KMS-11 (cell line): ENCODE results near the gene GALNTL6.

Source experiments
- H2AFZ ChIP-seq: fragments of 200-600 bp; sonication (generic); 2 replicates; pipeline ENCODE4 v1.6.1; 2016; ENCODE audit warnings: antibody characterized with exemption, mixed run types, low read depth
- H3K27ac ChIP-seq: fragments of 200-600 bp; sonication (generic); 2 replicates; pipeline ENCODE4 v1.6.1; 2016; ENCODE audit warnings: mild to moderate bottlenecking, mixed run types
- H3K27me3 ChIP-seq: fragments of 200-600 bp; sonication (generic); 2 replicates; pipeline ENCODE4 v1.6.1; 2017; ENCODE audit warnings: mild to moderate bottlenecking, low read depth, mixed run types, moderate library complexity; ENCODE audit not compliant: insufficient read depth
- H3K36me3 ChIP-seq: fragments of 200-600 bp; sonication (generic); 2 replicates; pipeline ENCODE4 v1.6.1; 2017; ENCODE audit warnings: mild to moderate bottlenecking, mixed run types; ENCODE audit not compliant: insufficient read depth
- H3K4me1 ChIP-seq: fragments of 200-600 bp; sonication (generic); 2 replicates; pipeline ENCODE4 v1.6.1; 2016; ENCODE audit warnings: mild to moderate bottlenecking, low read depth, mixed run types; ENCODE audit not compliant: poor library complexity, severe bottlenecking
- H3K4me2 ChIP-seq: fragments of 200-600 bp; sonication (generic); 2 replicates; pipeline ENCODE4 v1.7.0; 2016; ENCODE audit warnings: mild to moderate bottlenecking, mixed run types
- H3K4me3 ChIP-seq: fragments of 200-600 bp; sonication (generic); IDR thresholded peaks from 2 replicates; pipeline ENCODE4 v1.6.1; 2017; ENCODE audit warnings: low read depth, low read length, mixed read lengths; ENCODE audit not compliant: insufficient read depth
- H3K79me2 ChIP-seq: fragments of 200-600 bp; sonication (generic); 2 replicates; pipeline ENCODE4 v1.6.1; 2016; ENCODE audit warnings: low read depth, mixed run types; ENCODE audit not compliant: insufficient read depth
- H3K9ac ChIP-seq: fragments of 200-600 bp; sonication (generic); 2 replicates; pipeline ENCODE4 v1.6.1; 2016; ENCODE audit warnings: mild to moderate bottlenecking, mixed run types
- H4K20me1 ChIP-seq: fragments of 200-600 bp; sonication (generic); 2 replicates; pipeline ENCODE4 v1.6.1; 2016; ENCODE audit warnings: mild to moderate bottlenecking, mixed run types; ENCODE audit not compliant: insufficient read depth
- CTCF ChIP-seq: fragments of 200-600 bp; sonication (generic); conservative IDR thresholded peaks from 2 replicates; pipeline ENCODE4 v1.6.1; 2017; ENCODE audit warnings: low read depth, mild to moderate bottlenecking, antibody characterized with exemption, low read length, moderate library complexity, mixed read lengths

Gene GALNTL6

GRCh38 chr4:171940656-171941055 lies 127.5 kb downstream of the GALNTL6 start:
- Histone ChIP-seq H3K27ac (no peak overlapping the region), H3K27me3 (no peaks in the 10 kb centered on the region), H4K20me1 (no peaks in the 10 kb centered on the region), H2AFZ (no peak overlapping the region), H3K9ac (no peak overlapping the region), H3K79me2 (no peaks in the 10 kb centered on the region), H3K4me2 (no peak overlapping the region), H3K4me3 (no peak overlapping the region), H3K4me1 (no peaks in the 10 kb centered on the region), H3K36me3 (no peaks in the 10 kb centered on the region)
- no peak for TF ChIP-seq CTCF

- Histone ChIP-seq H3K79me2 (no peaks in the 10 kb centered on the region), H3K4me3 (no peak overlapping the region), H3K9ac (no peak overlapping the region), H3K4me1 (no peaks in the 10 kb centered on the region), H3K27me3 (no peaks in the 10 kb centered on the region), H3K36me3 (no peaks in the 10 kb centered on the region; the same call in 1 of the 2 replicates), H3K27ac (no peak overlapping the region), H4K20me1 (no peaks in the 10 kb centered on the region), H2AFZ (no peak overlapping the region), H3K4me2 (no peak overlapping the region)
- no peak for TF ChIP-seq CTCF
Measured at GRCh38 chr4:171947400-171947799, 134.2 kb downstream of the GALNTL6 start.

GRCh38 chr4:171948038-171948437 lies 134.8 kb downstream of the GALNTL6 start:
- H3K4me1 ChIP-seq = no peaks in the 10 kb centered on the region
- no peaks in the 10 kb centered on the region for H3K27me3 ChIP-seq
- no peak overlapping the region for H3K27ac ChIP-seq
- H4K20me1 ChIP-seq = no peaks in the 10 kb centered on the region
- H3K9ac ChIP-seq = no peak overlapping the region; the same call in 1 of the 2 replicates
- no peak for TF ChIP-seq CTCF
- no peak overlapping the region for H2AFZ ChIP-seq
- no peaks in the 10 kb centered on the region; the same call in 1 of the 2 replicates for H3K36me3 ChIP-seq
- no peak overlapping the region for H3K4me3 ChIP-seq
- H3K79me2 ChIP-seq = no peaks in the 10 kb centered on the region
- H3K4me2 ChIP-seq = no peak overlapping the region

GRCh38 chr4:171954650-171955049 lies 141.4 kb downstream of the GALNTL6 start:
- no peak overlapping the region for H2AFZ ChIP-seq
- H4K20me1 ChIP-seq = no peaks in the 10 kb centered on the region
- TF ChIP-seq CTCF = no peak
- no peak overlapping the region for H3K9ac ChIP-seq
- no peaks in the 10 kb centered on the region for H3K27me3 ChIP-seq
- H3K4me2 ChIP-seq = no peak overlapping the region
- H3K4me3 ChIP-seq = no peak overlapping the region
- H3K27ac ChIP-seq = no peak overlapping the region
- no peaks in the 10 kb centered on the region for H3K79me2 ChIP-seq
- no peaks in the 10 kb centered on the region; the same call in 1 of the 2 replicates for H3K36me3 ChIP-seq
- no peaks in the 10 kb centered on the region for H3K4me1 ChIP-seq
